HEK293T (cell line): ENCODE results near the gene KRTAP3-2.

ENCODE experiments used
- CTCF ChIA-PET: fragments of 350-600 bp; formaldehyde crosslinking; extraction: SDS; loops from one replicate; lab custom pipeline; 2021; ENCODE audit warnings: antibody characterized with exemption, inconsistent platforms; lab: Yijun Ruan, JAX
- POLR2A ChIA-PET: fragments of 350-600 bp; formaldehyde crosslinking; extraction: SDS; loops from one replicate; lab custom pipeline; 2020; ENCODE audit warnings: antibody characterized with exemption, inconsistent platforms; lab: Yijun Ruan, JAX
- DNase-seq: peaks from one replicate; pipeline ENCODE4 v3.0.0; 2012; ENCODE audit warnings: mixed read lengths; ENCODE audit errors: extremely low spot score
- ARNT ChIP-seq: fragments of 450-650 bp; IDR thresholded peaks from 2 replicates; pipeline ENCODE4 v1.6.1; 2017; ENCODE audit warnings: mild to moderate bottlenecking
- BHLHE40 ChIP-seq: fragments of 450-650 bp; IDR thresholded peaks from 2 replicates; pipeline ENCODE4 v1.6.1; 2016; ENCODE audit warnings: mild to moderate bottlenecking, moderate library complexity, borderline replicate concordance
- CTBP1 ChIP-seq: fragments of 450-650 bp; IDR thresholded peaks from 2 replicates; pipeline ENCODE4 v1.6.1; 2016; ENCODE audit warnings: borderline replicate concordance
- ELF4 ChIP-seq: fragments of 450-650 bp; IDR thresholded peaks from 2 replicates; pipeline ENCODE4 v1.6.1; 2017; ENCODE audit warnings: antibody characterized with exemption
- FOXA1 ChIP-seq: fragments of 450-650 bp; IDR thresholded peaks from 2 replicates; pipeline ENCODE4 v1.6.1; 2016; ENCODE audit warnings: mild to moderate bottlenecking
- FOXK2 ChIP-seq: fragments of 450-650 bp; IDR thresholded peaks from 2 replicates; pipeline ENCODE4 v1.6.1; 2016; ENCODE audit warnings: mild to moderate bottlenecking
- FOXM1 ChIP-seq: fragments of 450-650 bp; IDR thresholded peaks from 2 replicates; pipeline ENCODE4 v1.6.1; 2017; ENCODE audit warnings: mild to moderate bottlenecking, borderline replicate concordance
- HDGF ChIP-seq: fragments of 450-650 bp; IDR thresholded peaks from 2 replicates; pipeline ENCODE4 v1.6.1; 2017; ENCODE audit warnings: antibody characterized with exemption, borderline replicate concordance
- L3MBTL2 ChIP-seq: fragments of 450-650 bp; conservative IDR thresholded peaks from 2 replicates; pipeline ENCODE4 v1.6.1; 2016; ENCODE audit warnings: mild to moderate bottlenecking
- LEF1 ChIP-seq: fragments of 450-650 bp; IDR thresholded peaks from 2 replicates; pipeline ENCODE4 v1.6.1; 2017; ENCODE audit warnings: mild to moderate bottlenecking, borderline replicate concordance
- NFRKB ChIP-seq: fragments of 450-650 bp; IDR thresholded peaks from 2 replicates; pipeline ENCODE4 v1.6.1; 2016; ENCODE audit warnings: mild to moderate bottlenecking, moderate library complexity
- SP1 ChIP-seq: fragments of 450-650 bp; IDR thresholded peaks from 2 replicates; pipeline ENCODE4 v1.6.1; 2017
- SUZ12 ChIP-seq: fragments of 450-650 bp; IDR thresholded peaks from 2 replicates; pipeline ENCODE4 v1.6.1; 2016; ENCODE audit warnings: mild to moderate bottlenecking
- TARDBP ChIP-seq: fragments of 450-650 bp; IDR thresholded peaks from 2 replicates; pipeline ENCODE4 v1.6.1; 2016
- ZNF384 ChIP-seq: fragments of 450-650 bp; IDR thresholded peaks from 2 replicates; pipeline ENCODE4 v1.6.1; 2016
- TF ChIP-seq, protein P1 (sequence below): fragments of 450-650 bp; IDR thresholded peaks from 2 replicates; pipeline ENCODE4 v1.6.1; 2016

Gene KRTAP3-2

DNA sequence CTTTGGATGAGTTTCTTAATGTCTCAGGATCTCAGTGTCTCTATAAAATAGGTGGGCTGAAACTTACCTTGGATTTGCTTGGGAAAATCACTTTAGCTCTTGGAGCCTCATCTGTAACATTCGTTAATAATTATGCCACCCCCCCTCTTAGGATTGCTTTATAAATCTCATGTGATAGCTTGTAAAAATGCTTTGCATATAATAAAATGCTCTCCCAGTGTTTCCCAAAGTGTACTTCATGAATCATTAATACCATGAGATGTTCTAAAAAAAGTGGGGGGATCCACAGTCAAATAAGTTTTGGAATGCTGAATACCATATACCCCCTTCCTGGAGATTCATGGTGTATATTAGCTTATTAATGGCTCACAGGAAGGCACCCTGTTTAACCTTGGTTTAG lies 38.1 kb downstream of the KRTAP3-2 start:
- POLR2A ChIA-PET: interaction anchor here (1.1 kb wide), 1 partner anchor 13 kb away, joined by 3 read pairs; no protein-coding TSS in a partner anchor
- no peak for DNase-seq
- CTCF ChIA-PET: no interaction called here
- TF ChIP-seq NFRKB (no peak), FOXA1 (no peak), ZNF384 (no peak)
- TF ChIP-seq, protein P1, sequence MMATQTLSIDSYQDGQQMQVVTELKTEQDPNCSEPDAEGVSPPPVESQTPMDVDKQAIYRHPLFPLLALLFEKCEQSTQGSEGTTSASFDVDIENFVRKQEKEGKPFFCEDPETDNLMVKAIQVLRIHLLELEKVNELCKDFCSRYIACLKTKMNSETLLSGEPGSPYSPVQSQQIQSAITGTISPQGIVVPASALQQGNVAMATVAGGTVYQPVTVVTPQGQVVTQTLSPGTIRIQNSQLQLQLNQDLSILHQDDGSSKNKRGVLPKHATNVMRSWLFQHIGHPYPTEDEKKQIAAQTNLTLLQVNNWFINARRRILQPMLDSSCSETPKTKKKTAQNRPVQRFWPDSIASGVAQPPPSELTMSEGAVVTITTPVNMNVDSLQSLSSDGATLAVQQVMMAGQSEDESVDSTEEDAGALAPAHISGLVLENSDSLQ: no peak

DNA sequence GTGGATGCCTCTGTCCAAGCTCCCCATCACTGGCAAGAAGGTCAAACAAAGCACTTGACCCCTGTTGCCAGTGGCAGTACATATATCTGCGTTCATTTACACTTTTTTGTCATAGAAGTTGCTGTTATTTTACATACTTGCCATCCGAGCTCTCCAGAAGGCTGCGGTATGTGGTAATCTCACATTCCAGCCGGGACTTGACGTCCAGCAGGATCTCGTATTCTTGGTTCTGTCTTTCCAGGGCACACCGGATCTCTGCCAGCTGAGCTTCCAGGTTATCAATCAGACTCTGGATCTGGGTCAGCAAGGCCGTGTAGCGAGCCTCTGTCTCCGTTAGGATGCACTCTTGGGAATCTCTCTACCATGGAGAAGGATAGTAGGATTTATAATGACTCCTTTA lies 39.6 kb downstream of the KRTAP3-2 start:
- ChIA-PET POLR2A (no interaction called here), CTCF (no interaction called here)
- TF ChIP-seq ZNF384: no peak
- DNase-seq: no peak

DNA sequence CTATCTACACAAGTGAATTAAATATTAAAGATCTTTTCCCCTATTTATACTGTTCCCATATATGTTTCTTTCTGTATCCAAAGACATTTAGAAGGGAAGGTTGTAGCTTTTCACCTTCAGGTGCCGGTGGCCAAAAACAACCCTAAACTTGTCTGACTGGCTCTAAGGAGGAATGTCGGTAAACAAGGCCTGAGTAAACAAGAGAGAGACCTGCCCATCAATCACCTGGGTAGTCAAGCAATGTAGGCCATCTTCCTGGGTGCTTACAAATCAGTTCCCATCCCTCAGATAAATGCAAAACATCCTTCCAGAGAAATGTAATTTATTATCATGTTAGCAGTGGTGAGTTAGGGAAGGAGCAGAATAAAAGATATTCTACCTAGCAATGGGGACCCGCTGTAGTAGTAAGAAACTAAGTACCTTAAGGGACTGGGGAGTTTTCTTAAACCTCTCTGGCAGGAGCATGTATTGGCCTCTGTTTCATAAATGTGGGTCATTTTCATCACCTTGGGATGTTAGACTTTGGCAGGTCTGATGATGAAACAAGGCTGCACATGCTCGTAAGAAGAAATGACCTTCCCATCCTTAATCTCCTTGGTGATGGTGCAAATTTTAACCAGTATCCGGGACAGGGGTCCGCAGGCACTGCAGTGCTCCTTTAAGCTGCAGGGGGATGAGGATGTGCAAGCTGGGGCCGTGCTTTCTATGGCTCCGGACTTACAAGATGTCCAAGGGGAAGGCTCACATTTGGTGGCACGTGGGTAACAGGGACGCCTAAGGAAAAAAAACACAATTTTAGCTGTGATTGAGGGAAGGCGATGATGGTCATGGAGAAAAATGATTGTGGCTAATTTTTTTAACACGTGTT lies 41.4 kb downstream of the KRTAP3-2 start:
- DNase-seq: no peak
- ChIA-PET CTCF (no interaction called here), POLR2A (no interaction called here)
- TF ChIP-seq ELF4 (no peak), FOXA1 (no peak), HDGF (no peak), SP1 (no peak), NFRKB (no peak), ARNT (no peak), BHLHE40 (no peak), L3MBTL2 (no peak), FOXM1 (no peak), TARDBP (no peak)

DNA sequence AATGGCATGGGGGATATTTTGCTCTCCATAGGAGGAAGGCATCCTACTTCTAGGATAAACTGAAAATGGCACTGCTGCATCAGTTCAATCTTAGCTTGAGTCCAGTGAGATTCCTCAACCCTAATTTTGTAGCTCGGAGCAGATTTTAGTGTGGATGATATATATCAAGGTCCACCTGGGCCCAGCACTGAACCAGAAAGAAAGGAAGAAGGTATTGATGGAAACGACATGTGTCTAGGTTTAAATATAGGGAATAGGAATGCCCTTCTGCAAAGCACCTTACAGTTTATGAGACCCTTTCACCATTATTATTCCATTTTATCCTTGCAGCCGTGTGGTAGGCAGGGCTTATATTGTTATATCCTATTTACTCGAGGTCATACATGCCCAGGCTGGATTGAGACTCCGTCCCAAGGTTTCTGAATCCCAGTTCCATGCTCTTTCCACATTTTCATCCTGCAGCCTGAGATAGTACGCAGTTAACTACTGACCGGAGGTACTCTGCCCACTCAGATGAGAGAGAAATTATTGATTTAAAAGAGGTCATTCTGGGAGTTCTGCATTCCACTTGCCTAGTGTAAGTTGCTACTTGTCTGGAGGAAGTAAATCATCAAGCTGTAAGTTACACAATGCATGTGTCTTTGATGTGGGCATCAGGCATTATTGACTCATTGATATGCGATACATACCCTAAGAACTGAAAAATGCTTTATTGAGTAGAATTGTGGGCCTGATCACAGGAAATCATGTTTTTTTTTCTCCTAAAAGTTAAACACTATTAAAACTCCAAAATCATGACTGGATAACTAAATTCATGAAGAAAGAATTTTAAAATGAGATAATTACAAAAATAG lies 43.1 kb downstream of the KRTAP3-2 start:
- no peak for TF ChIP-seq CTBP1
- TF ChIP-seq SP1: no peak
- TF ChIP-seq L3MBTL2: no peak
- no peak for TF ChIP-seq TARDBP
- TF ChIP-seq, protein P1: no peak
- TF ChIP-seq HDGF: no peak
- TF ChIP-seq ELF4: no peak
- TF ChIP-seq ZNF384: no peak
- no peak for TF ChIP-seq LEF1
- no peak for DNase-seq
- ChIA-PET CTCF (no interaction called here), POLR2A (no interaction called here)

DNA sequence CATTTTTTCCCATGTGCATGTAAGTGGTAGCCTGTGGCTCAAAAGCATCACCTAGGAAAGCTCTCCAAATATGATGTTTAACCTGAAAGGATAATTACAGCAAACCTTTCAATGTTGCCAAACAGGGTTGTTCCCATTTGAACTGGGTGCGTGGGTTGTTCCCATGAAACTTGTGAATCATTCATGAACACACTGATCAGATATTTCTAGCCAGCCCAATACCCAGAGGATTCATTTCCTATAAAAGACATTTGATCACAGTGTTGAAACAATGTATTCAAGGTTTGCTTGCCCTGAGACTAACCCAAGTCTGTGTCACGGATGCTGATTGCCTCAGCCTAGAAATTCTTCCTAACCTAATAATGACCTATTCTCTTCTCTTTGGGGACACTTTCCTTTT lies 45.8 kb downstream of the KRTAP3-2 start:
- DNase-seq: no peak
- ChIA-PET POLR2A (no interaction called here), CTCF (no interaction called here)
- TF ChIP-seq, protein P1: no peak
- no peak for TF ChIP-seq NFRKB
- TF ChIP-seq LEF1: no peak
- no peak for TF ChIP-seq BHLHE40
- no peak for TF ChIP-seq HDGF
- TF ChIP-seq SP1: no peak
- no peak for TF ChIP-seq L3MBTL2
- TF ChIP-seq FOXA1: no peak
- TF ChIP-seq ARNT: no peak
- TF ChIP-seq FOXK2: no peak
- TF ChIP-seq ZNF384: no peak
- no peak for TF ChIP-seq FOXM1
- TF ChIP-seq ELF4: no peak
- TF ChIP-seq TARDBP: no peak
- TF ChIP-seq SUZ12: no peak
- TF ChIP-seq CTBP1: no peak

DNA sequence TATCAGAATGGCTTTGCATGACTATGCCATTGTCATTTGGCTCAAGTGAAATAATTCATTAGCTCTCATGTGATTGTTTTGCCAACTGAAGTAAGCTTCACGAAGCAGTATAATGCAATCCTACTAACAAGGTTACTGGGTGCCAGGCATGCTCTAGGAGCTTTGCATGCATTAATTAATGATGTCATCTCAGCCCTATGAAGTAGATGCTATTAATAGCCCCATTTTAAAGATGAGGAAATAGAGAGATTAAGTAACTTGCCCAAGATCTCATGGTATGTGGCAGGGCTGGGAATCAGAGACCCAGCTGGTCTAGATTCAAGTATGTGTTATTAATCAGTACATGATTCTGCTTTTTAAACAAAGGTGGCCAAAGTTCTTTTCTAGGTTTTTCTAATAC lies 47.0 kb downstream of the KRTAP3-2 start:
- TF ChIP-seq, protein P1: no peak
- TF ChIP-seq L3MBTL2 (no peak), HDGF (no peak), LEF1 (no peak), ARNT (no peak), NFRKB (no peak), ELF4 (no peak), SUZ12 (no peak), CTBP1 (no peak)
- ChIA-PET CTCF (interaction anchor here (1.4 kb wide), 1 partner anchor 15 kb away, joined by 4 read pairs; the partner anchor contains the start of gene KRT39), POLR2A (no interaction called here)
- DNase-seq: no peak
